Forelimb muscle (tissue), 1 donor: ENCODE results near the gene CCDC177. TPM values are rescaled to one million over a fixed set of nuclear protein-coding genes. Genes with fewer than 3 reads are reported as not detected.

Source experiments
- DNase-seq: peaks from one replicate; pipeline ENCODE4 v3.0.0-alpha.2; 2013; ENCODE audit warnings: low read depth
- polyA plus RNA-seq: library from polyadenylated mRNA; unstranded; fragments of 120-200 nt; gene quantifications from one replicate; pipeline ENCODE4 v1.2.1, GENCODE V29; 2013; ENCODE audit not compliant: insufficient read length

The CCDC177 gene
- polyA plus RNA-seq, result not detected

- no peak for DNase-seq
Observed at GRCh38 chr14:69574263-69574953, at the start of gene CCDC177. Gene CCDC177 (minus strand): TSS chr14:69574871. CDS start chr14:69573622, 1,249 bp downstream.

GRCh38 chr14:69624136-69624535, 49.5 kb upstream of the CCDC177 start:
- no peak for DNase-seq

- no peak for DNase-seq
Observed at GRCh38 chr14:69620981-69621380, 46.3 kb upstream of the CCDC177 start.

GRCh38 chr14:69620211-69620611, 45.5 kb upstream of the CCDC177 start:
- DNase-seq, result no peak

GRCh38 chr14:69619012-69619411, 44.3 kb upstream of the CCDC177 start:
- no peak for DNase-seq

- DNase-seq, result no peak
Observed at GRCh38 chr14:69617796-69618195, 43.1 kb upstream of the CCDC177 start.

- DNase-seq, result no peak
Observed at GRCh38 chr14:69616408-69616773, 41.7 kb upstream of the CCDC177 start.

GRCh38 chr14:69615496-69616407, 41.1 kb upstream of the CCDC177 start:
- no peak for DNase-seq

GRCh38 chr14:69615121-69615495, 40.4 kb upstream of the CCDC177 start:
- no peak for DNase-seq

GRCh38 chr14:69614592-69614991, 39.9 kb upstream of the CCDC177 start:
- DNase-seq, result no peak

GRCh38 chr14:69613312-69614073, 38.8 kb upstream of the CCDC177 start:
- no peak for DNase-seq

GRCh38 chr14:69612783-69613130, 38.1 kb upstream of the CCDC177 start:
- DNase-seq, result no peak

- DNase-seq, result no peak
Observed at GRCh38 chr14:69612014-69612782, 37.5 kb upstream of the CCDC177 start.

GRCh38 chr14:69611172-69612013, 36.7 kb upstream of the CCDC177 start, which contains the start of gene SUSD6:
Gene SUSD6 (plus strand): TSS chr14:69611596. CDS start chr14:69658593, 46,997 bp downstream.
- peak; percentile 65 for DNase-seq

GRCh38 chr14:69610874-69611171, 36.2 kb upstream of the CCDC177 start:
- DNase-seq, result no peak

GRCh38 chr14:69610020-69610873, 35.6 kb upstream of the CCDC177 start:
- DNase-seq, result no peak

GRCh38 chr14:69606258-69607184, 31.9 kb upstream of the CCDC177 start:
- DNase-seq, result no peak

GRCh38 chr14:69605738-69606137, 31.1 kb upstream of the CCDC177 start:
- DNase-seq, result no peak
